ENCODE results near the gene PPCS.

PPCS gene

GRCh38 chr1:42433369-42433768, 23.0 kb upstream of the PPCS start:
- no peak for DNase-seq (ENCODE audit: low read depth, low spot score)
- H3K27ac ChIP-seq = no peak overlapping the region
- no peak overlapping the region for H3K4me3 ChIP-seq
- H3K36me3 ChIP-seq (ENCODE audit: insufficient read depth, low read length) = no peaks in the 10 kb centered on the region
- H3K9me3 ChIP-seq (ENCODE audit: low read depth, low read length) = no peaks in the 10 kb centered on the region
- TF ChIP-seq POLR2AphosphoS5 (IDR thresholded peaks at IDR 0.05; ENCODE audit: borderline replicate concordance, low read depth, low read length) = no peak
- TF ChIP-seq FOXP2 (optimal IDR thresholded peaks at IDR 0.05; ENCODE audit: control extremely low read depth, extremely low read length, insufficient read depth) = no peak
- no peak for TF ChIP-seq EZH2 (IDR thresholded peaks at IDR 0.05)
- H3K9ac ChIP-seq (ENCODE audit: insufficient read length) = no peak overlapping the region

- Histone ChIP-seq H3K9ac (ENCODE audit: insufficient read length) (no peak overlapping the region), H3K36me3 (ENCODE audit: insufficient read depth, low read length) (no peaks in the 10 kb centered on the region), H3K4me3 (no peak overlapping the region), H3K27ac (no peak overlapping the region), H3K9me3 (ENCODE audit: low read depth, low read length) (no peaks in the 10 kb centered on the region)
- DNase-seq (ENCODE audit: low read depth, low spot score) = no peak
- TF ChIP-seq EZH2 (IDR thresholded peaks at IDR 0.05) (no peak), FOXP2 (optimal IDR thresholded peaks at IDR 0.05; ENCODE audit: control extremely low read depth, extremely low read length, insufficient read depth) (no peak), POLR2AphosphoS5 (IDR thresholded peaks at IDR 0.05; ENCODE audit: borderline replicate concordance, low read depth, low read length) (no peak)
Measured at GRCh38 chr1:42434340-42434739, 22.0 kb upstream of the PPCS start.

- no peak overlapping the region for H3K27ac ChIP-seq
- TF ChIP-seq EZH2 (IDR thresholded peaks at IDR 0.05) (no peak), POLR2AphosphoS5 (IDR thresholded peaks at IDR 0.05; ENCODE audit: borderline replicate concordance, low read depth, low read length) (no peak), FOXP2 (optimal IDR thresholded peaks at IDR 0.05; ENCODE audit: control extremely low read depth, extremely low read length, insufficient read depth) (no peak)
- H3K9ac ChIP-seq (ENCODE audit: insufficient read length) = no peak overlapping the region
- no peak overlapping the region for H3K4me3 ChIP-seq
- DNase-seq (ENCODE audit: low read depth, low spot score) = no peak
- H3K36me3 ChIP-seq (ENCODE audit: insufficient read depth, low read length) = no peaks in the 10 kb centered on the region
- H3K9me3 ChIP-seq (ENCODE audit: low read depth, low read length) = no peaks in the 10 kb centered on the region
Measured at GRCh38 chr1:42439940-42440339, 16.4 kb upstream of the PPCS start.

- TF ChIP-seq FOXP2 (optimal IDR thresholded peaks at IDR 0.05; ENCODE audit: control extremely low read depth, extremely low read length, insufficient read depth) (no peak), EZH2 (IDR thresholded peaks at IDR 0.05) (no peak), POLR2AphosphoS5 (IDR thresholded peaks at IDR 0.05; ENCODE audit: borderline replicate concordance, low read depth, low read length) (no peak)
- no peak for DNase-seq (ENCODE audit: low read depth, low spot score)
- Histone ChIP-seq H3K4me3 (no peak overlapping the region), H3K9ac (ENCODE audit: insufficient read length) (no peak overlapping the region), H3K27ac (no peak overlapping the region), H3K9me3 (ENCODE audit: low read depth, low read length) (no peaks in the 10 kb centered on the region), H3K36me3 (ENCODE audit: insufficient read depth, low read length) (no peaks in the 10 kb centered on the region)
Measured at GRCh38 chr1:42442662-42443061, 13.7 kb upstream of the PPCS start.

GRCh38 chr1:42449256-42449655, 7.1 kb upstream of the PPCS start:
- H3K36me3 ChIP-seq (ENCODE audit: insufficient read depth, low read length) = no peaks in the 10 kb centered on the region
- TF ChIP-seq FOXP2 (optimal IDR thresholded peaks at IDR 0.05; ENCODE audit: control extremely low read depth, extremely low read length, insufficient read depth) (no peak), POLR2AphosphoS5 (IDR thresholded peaks at IDR 0.05; ENCODE audit: borderline replicate concordance, low read depth, low read length) (no peak), EZH2 (IDR thresholded peaks at IDR 0.05) (no peak)
- H3K4me3 ChIP-seq = no peak overlapping the region

GRCh38 chr1:42450061-42450460, 6.3 kb upstream of the PPCS start:
- TF ChIP-seq FOXP2 (optimal IDR thresholded peaks at IDR 0.05; ENCODE audit: control extremely low read depth, extremely low read length, insufficient read depth) (no peak), POLR2AphosphoS5 (IDR thresholded peaks at IDR 0.05; ENCODE audit: borderline replicate concordance, low read depth, low read length) (no peak), EZH2 (IDR thresholded peaks at IDR 0.05) (no peak)
- no peak overlapping the region for H3K27ac ChIP-seq
- H3K9me3 ChIP-seq (ENCODE audit: low read depth, low read length) = no peaks in the 10 kb centered on the region
- no peak overlapping the region for H3K9ac ChIP-seq (ENCODE audit: insufficient read length)
- DNase-seq (ENCODE audit: low read depth, low spot score) = no peak
- no peaks in the 10 kb centered on the region for H3K36me3 ChIP-seq (ENCODE audit: insufficient read depth, low read length)
- no peak overlapping the region for H3K4me3 ChIP-seq

More at GRCh38 chr1:42449256-42449655, 7.1 kb upstream of the PPCS start:
- no peak for DNase-seq (ENCODE audit: low read depth, low spot score)
- Histone ChIP-seq H3K9ac (ENCODE audit: insufficient read length) (no peak overlapping the region), H3K27ac (no peak overlapping the region), H3K9me3 (ENCODE audit: low read depth, low read length) (no peaks in the 10 kb centered on the region)

- no peaks in the 10 kb centered on the region for H3K9me3 ChIP-seq (ENCODE audit: low read depth, low read length)
- DNase-seq (ENCODE audit: low read depth, low spot score) = no peak
- peaks cover 6% of the 10 kb centered on the region for H3K36me3 ChIP-seq (ENCODE audit: insufficient read depth, low read length)
- H3K9ac ChIP-seq (ENCODE audit: insufficient read length) = no peak overlapping the region
- no peak for TF ChIP-seq POLR2AphosphoS5 (IDR thresholded peaks at IDR 0.05; ENCODE audit: borderline replicate concordance, low read depth, low read length)
- TF ChIP-seq EZH2 (IDR thresholded peaks at IDR 0.05) = no peak
- no peak for TF ChIP-seq FOXP2 (optimal IDR thresholded peaks at IDR 0.05; ENCODE audit: control extremely low read depth, extremely low read length, insufficient read depth)
- no peak overlapping the region for H3K27ac ChIP-seq
- no peak overlapping the region for H3K4me3 ChIP-seq
Measured at GRCh38 chr1:42453386-42453785, 3.0 kb upstream of the PPCS start.

- no peak overlapping the region for H3K9ac ChIP-seq (ENCODE audit: insufficient read length)
- H3K27ac ChIP-seq = no peak overlapping the region
- TF ChIP-seq EZH2 (IDR thresholded peaks at IDR 0.05) (no peak), POLR2AphosphoS5 (IDR thresholded peaks at IDR 0.05; ENCODE audit: borderline replicate concordance, low read depth, low read length) (no peak), FOXP2 (optimal IDR thresholded peaks at IDR 0.05; ENCODE audit: control extremely low read depth, extremely low read length, insufficient read depth) (no peak)
- DNase-seq (ENCODE audit: low read depth, low spot score) = no peak
- H3K9me3 ChIP-seq (ENCODE audit: low read depth, low read length) = no peaks in the 10 kb centered on the region
- H3K4me3 ChIP-seq = no peak overlapping the region
- peaks cover 16% of the 10 kb centered on the region for H3K36me3 ChIP-seq (ENCODE audit: insufficient read depth, low read length)
Measured at GRCh38 chr1:42454403-42454802, 1.9 kb upstream of the PPCS start.

- TF ChIP-seq POLR2AphosphoS5 (IDR thresholded peaks at IDR 0.05; ENCODE audit: borderline replicate concordance, low read depth, low read length) = no peak
- no peak for TF ChIP-seq FOXP2 (optimal IDR thresholded peaks at IDR 0.05; ENCODE audit: control extremely low read depth, extremely low read length, insufficient read depth)
- no peak for TF ChIP-seq EZH2 (IDR thresholded peaks at IDR 0.05)
- Histone ChIP-seq H3K4me3 (peak overlapping the region; percentile 88), H3K9me3 (ENCODE audit: low read depth, low read length) (no peaks in the 10 kb centered on the region), H3K27ac (peak overlapping the region; percentile 42; the same call in 1 of the 2 replicates), H3K9ac (ENCODE audit: insufficient read length) (peak overlapping the region; percentile 85), H3K36me3 (ENCODE audit: insufficient read depth, low read length) (peaks cover 26% of the 10 kb centered on the region)
- DNase-seq (ENCODE audit: low read depth, low spot score) = no peak
Measured at GRCh38 chr1:42456754-42457089, 379 bp downstream of the PPCS start.

Measured in SK-N-MC (cell line).